Heart right ventricle (tissue), 16 donors: ENCODE measurements around the gene NAA20. TPM values are rescaled to one million over a fixed set of nuclear protein-coding genes. Genes with fewer than 3 reads are reported as not detected.
A peak's percentile ranks its signal among the peaks of the same experiment; 100 is the strongest.

ENCODE experiments used
- ATAC-seq, 8 donors: fragments of 200-7000 bp; cut with Tn5 transposase; one replicate each; pipeline ENCODE4 v1.9.1; 2020; ENCODE audit warnings: mild to moderate bottlenecking in 8 of 8, moderate library complexity in 8 of 8, moderate number of reproducible peaks in 1 of 8
- DNase-seq, 2 donors: peaks; one replicate each; pipeline ENCODE4 v3.0.0-alpha.2; 2020
- H3K27ac ChIP-seq, 10 donors: fragments of 200-600 bp; sonication (generic) in 2 of 10; one replicate each; pipeline versions ENCODE4 v1.5.0 to v1.8.0; 2020 to 2022; ENCODE audit warnings: mild to moderate bottlenecking in 3 of 10
- H3K27me3 ChIP-seq, 7 donors: fragments of 200-600 bp; one replicate each; pipeline ENCODE4 v1.8.0; 2021 to 2022; ENCODE audit warnings: mild to moderate bottlenecking in 2 of 7
- H3K36me3 ChIP-seq, 9 donors: fragments of 200-600 bp; sonication (generic) in 1 of 9; one replicate each; pipeline versions ENCODE4 v1.5.0 to v1.8.0; 2020 to 2022; ENCODE audit warnings: mild to moderate bottlenecking in 2 of 9
- H3K4me1 ChIP-seq, 9 donors: fragments of 200-600 bp; sonication (generic) in 1 of 9; one replicate each; pipeline versions ENCODE4 v1.5.0 to v1.8.0; 2020 to 2022; ENCODE audit warnings: mild to moderate bottlenecking in 4 of 9
- H3K4me3 ChIP-seq, 10 donors: fragments of 200-600 bp; sonication (generic) in 2 of 10; one replicate each; pipeline versions ENCODE4 v1.5.0 to v1.8.0; 2020 to 2022; ENCODE audit warnings: mild to moderate bottlenecking in 7 of 10, moderate library complexity in 2 of 10
- H3K9me3 ChIP-seq, 11 donors: fragments of 200-600 bp in 10 of 11; sonication (generic) in 2 of 11; one replicate each; pipeline versions ENCODE4 v1.5.0 to v1.8.0; 2013 to 2022; ENCODE audit warnings: mild to moderate bottlenecking in 2 of 11, control low read depth in 1 of 11, moderate library complexity in 1 of 11
- CTCF ChIP-seq, 9 donors: fragments of 200-600 bp; sonication (generic) in 2 of 9; IDR thresholded peaks; one replicate each; pipeline versions ENCODE4 v1.5.0 to v1.8.0; 2021 to 2022; ENCODE audit warnings: antibody characterized with exemption in 9 of 9, mild to moderate bottlenecking in 5 of 9, moderate library complexity in 1 of 9
- WGBS, 2 donors: extraction: QIAGEN DNeasy Blood & Tissue Kit; methylation state at CpG; one replicate each; pipeline ENCODE4 v1.1.7; 2013; ENCODE audit warnings: inconsistent platforms in 1 of 2; 5-methylcytosine and 5-hydroxymethylcytosine counted together
- intact Hi-C, 10 donors: fragments of 100-400 bp; cut with DNase I; formaldehyde crosslinking; loops; one replicate each; pipeline versions ENCODE4 v1.11.1 to v1.14.2; 2022
- polyA plus RNA-seq, 2 donors: library from polyadenylated mRNA; stranded (reverse); fragments of 200-250 nt; gene quantifications; one replicate each; pipeline ENCODE4 v1.2.3, GENCODE V29; 2013
- total RNA-seq, 10 donors: library from RNA; stranded (reverse); fragmentation: NEBNext Ultra II Directional in 3 of 10; extraction: Animal tissue kit (Norgen Biotek cat#: 25700) in 3 of 10; gene quantifications; one replicate each; pipeline versions ENCODE4 v1.2.1 to v1.2.4, GENCODE V29; 2021 to 2023
- donor health status: Arrhythmogenic right ventricular cardiomyopathy.
- donor health status: ischemic (EF 13 %, LVEDD 7.1; RV severe dilation, severe dysfunction).
- donor health status: healthy with polysubstance abuse.
- donor health status: DM: no; HTN: yes; CAD: no.
- donor health status: DM: no; HTN: no; CAD: no.
- donor health status: ischemic (EF 25% LVEDD 6.9; RV normal size, moderate dysfunction).
- donor health status: ischemic (EF 25% LVEDD 5.7; RV mildly dilated, moderate dysfunction).
- donor health status: healthy.
- donor health status: DM: yes; HTN: yes; CAD: no.
- donor health status: Ischemic cardiomyopathy.
- donor health status: ischemic (EF 35%, LVEDD 5.7; RV mildly dilated, moderate dysfunction).
- donor health status: nonischemic (EF 11% LVEDD 7.7; RV severe dilation, severe dysfunction).
- donor health status: DM: yes; HTN: yes; CAD: no.
- donor health status: PGD.
- donor health status: ischemic (EF 29% LVEDD 5.4; RV normal size, mild dysfunction).
- donor health status: nonischemic (EF 23%, LVEDD 6.1; RV moderate dilation, normal function).

The NAA20 gene
- total and polyA plus RNA-seq, 12 donors: 53.7 to 98.1 (median 64.5) TPM

- H3K9me3 ChIP-seq: no peaks in the 10 kb centered on the region
- intact Hi-C loops: loop anchor here in 1 of 10 donors (5.0 kb wide), 1 partner anchor 322 kb away; no protein-coding TSS in a partner anchor
- 42 to 46% methylated on average over 2 of the region's 2 CpGs for WGBS, 2 donors
Observed at GRCh38 chr20:20014659-20015058, 2.5 kb upstream of the NAA20 start.

GRCh38 chr20:20017844-20018185, 653 bp downstream of the NAA20 start:
- DNase-seq (no peak), ATAC-seq (peak in 2 of 8 donors; percentile 2 to 9)
- TF ChIP-seq CTCF (IDR thresholded peaks at IDR 0.05): no peak
- WGBS, 2 donors: 3 to 6% methylated on average over 17 of the region's 17 CpGs
- peak overlapping the region in 9 of 10 donors; percentile 54 to 91 (median 85) for H3K27ac ChIP-seq
- no peaks in the 10 kb centered on the region for H3K9me3 ChIP-seq
- H3K4me1 ChIP-seq: peaks cover 2 to 64% (median 41%) of the 10 kb centered on the region in 9 donors
- intact Hi-C loops: loop anchor here in 1 of 10 donors (5.0 kb wide), 1 partner anchor 326 kb away; no protein-coding TSS in a partner anchor
- H3K36me3 ChIP-seq: peaks cover 0 to 24% (median 0%) of the 10 kb centered on the region in 9 donors
- H3K4me3 ChIP-seq: peak overlapping the region; percentile 66 to 98 (median 94)
- no peaks in the 10 kb centered on the region for H3K27me3 ChIP-seq

More at GRCh38 chr20:20014659-20015058, 2.5 kb upstream of the NAA20 start:
- ATAC-seq (peak in 1 of 8 donors; percentile 20), DNase-seq (no peak)
- Histone ChIP-seq H3K4me3 (no peak overlapping the region), H3K36me3 (peaks cover 0 to 14% (median 0%) of the 10 kb centered on the region in 9 donors), H3K27ac (peak overlapping the region in 6 of 10 donors; percentile 9 to 57 (median 49)), H3K4me1 (peaks cover 5 to 60% (median 46%) of the 10 kb centered on the region in 9 donors), H3K27me3 (no peaks in the 10 kb centered on the region)
- TF ChIP-seq CTCF (IDR thresholded peaks at IDR 0.05): no peak

- Histone ChIP-seq H3K4me3 (peak overlapping the region in 9 of 10 donors; percentile 66 to 98 (median 98)), H3K27ac (peak overlapping the region in 1 of 10 donors; percentile 91), H3K36me3 (peaks cover 0 to 29% (median 0%) of the 10 kb centered on the region in 9 donors), H3K27me3 (no peaks in the 10 kb centered on the region), H3K9me3 (no peaks in the 10 kb centered on the region), H3K4me1 (peaks cover 2 to 66% (median 41%) of the 10 kb centered on the region in 9 donors)
- DNase-seq (no peak), ATAC-seq (no peak)
- TF ChIP-seq CTCF (IDR thresholded peaks at IDR 0.05): no peak
- WGBS, 2 donors: 89 to 90% methylated on average over 8 of the region's 8 CpGs
- intact Hi-C loops: loop anchor here in 1 of 10 donors (5.0 kb wide), 1 partner anchor 326 kb away; no protein-coding TSS in a partner anchor
Observed at GRCh38 chr20:20018366-20018765, 1.2 kb downstream of the NAA20 start.

- no peak for TF ChIP-seq CTCF (IDR thresholded peaks at IDR 0.05)
- Histone ChIP-seq H3K9me3 (no peaks in the 10 kb centered on the region), H3K27ac (no peak overlapping the region), H3K27me3 (no peaks in the 10 kb centered on the region), H3K4me1 (peaks cover 2 to 66% (median 39%) of the 10 kb centered on the region in 9 donors), H3K36me3 (peaks cover 0 to 37% (median 0%) of the 10 kb centered on the region in 9 donors), H3K4me3 (no peak overlapping the region)
- ATAC-seq: no peak
- 73 to 76% methylated on average over 2 of the region's 2 CpGs for WGBS, 2 donors
- intact Hi-C loops: loop anchor here in 1 of 10 donors (5.0 kb wide), 1 partner anchor 327 kb away; no protein-coding TSS in a partner anchor
- no peak for DNase-seq
Observed at GRCh38 chr20:20019123-20019522, 2.0 kb downstream of the NAA20 start.
